Spinal cord (tissue), 10 donors: ENCODE measurements around the gene KLK8. TPM values are rescaled to one million over a fixed set of nuclear protein-coding genes. Genes with fewer than 3 reads are reported as not detected.

Experiments used
- DNase-seq, 6 donors: peaks; one replicate each; pipeline versions ENCODE4 v3.0.0 to v3.0.0-alpha.2; 2013 to 2015; ENCODE audit warnings: low spot score in 6 of 6, low read depth in 4 of 6
- H3K27ac ChIP-seq: one replicate; pipeline ENCODE4 v1.5.1; 2013; ENCODE audit warnings: low read depth, low read length, control low read depth
- H3K27me3 ChIP-seq: one replicate; pipeline ENCODE4 v1.6.1; 2013; ENCODE audit warnings: low read length; ENCODE audit not compliant: control insufficient read depth, insufficient read depth
- H3K36me3 ChIP-seq: one replicate; pipeline ENCODE4 v1.6.1; 2013; ENCODE audit warnings: low read length; ENCODE audit not compliant: control insufficient read depth, insufficient read depth
- H3K4me1 ChIP-seq: one replicate; pipeline ENCODE4 v1.6.1; 2013; ENCODE audit warnings: low read length; ENCODE audit not compliant: control insufficient read depth, insufficient read depth
- H3K4me3 ChIP-seq: one replicate; pipeline ENCODE4 v1.5.1; 2013; ENCODE audit warnings: low read depth, low read length, control low read depth
- H3K9me3 ChIP-seq: one replicate; pipeline ENCODE4 v1.6.1; 2013; ENCODE audit warnings: low read length; ENCODE audit not compliant: control insufficient read depth, insufficient read depth
- WGBS: methylation state at CpG from one replicate; pipeline ENCODE4 v1.1.5; 2013; ENCODE audit warnings: missing lambda C conversion rate; ENCODE audit not compliant: insufficient coverage; 5-methylcytosine and 5-hydroxymethylcytosine counted together
- long read RNA-seq, 4 donors: transcript quantifications; one replicate each; lab custom pipeline, GENCODE V29; 2026
- polyA plus RNA-seq, 2 donors: library from polyadenylated mRNA; unstranded; fragments of 120-200 nt; gene quantifications; one replicate each; pipeline ENCODE4 v1.2.1, GENCODE V29; 2013; ENCODE audit not compliant: insufficient read length in 2 of 2
- total RNA-seq, 2 donors: library from RNA; depleted of rRNA in 1 of 2; stranded (reverse); fragments of 120-200 nt in 1 of 2; fragments of >200 nt in 1 of 2; gene quantifications; one replicate each; pipeline versions ENCODE4 v1.2.3 to v1.2.4, GENCODE V29; 2013 to 2014
- donor health status: healthy.

The KLK8 gene
- total RNA-seq = 1 to 10 TPM in 1 of 2 donors, not detected in 1; 1.4 TPM
- under 1 TPM in 1 of 2 donors, not detected in 1; 0.71 TPM for polyA plus RNA-seq
- long read RNA-seq, donor 1 = 0 reads
- long read RNA-seq, donor 2 = 0 reads
- long read RNA-seq, donor 3 = 0 reads
- long read RNA-seq, donor 4 = 0 reads

GRCh38 chr19:51001515-51001914, at the start of gene KLK8:
Gene KLK8, minus strand, starts transcription at chr19:51001604. Its CDS starts 437 bp downstream, at chr19:51001167.
- no peak within 1 kb of the TSS for H3K27ac ChIP-seq
- H3K4me1 ChIP-seq = peaks cover 3% of the 10 kb centered on the region
- H3K36me3 ChIP-seq = no peaks in the 10 kb centered on the region
- 18% methylated on average over 3 of the region's 7 CpGs for WGBS
- no peak for DNase-seq
- H3K4me3 ChIP-seq = no peak within 1 kb of the TSS
- H3K9me3 ChIP-seq = no peaks in the 10 kb centered on the region
- H3K27me3 ChIP-seq = peaks cover 24% of the 10 kb centered on the region

- no peak overlapping the region for H3K4me3 ChIP-seq
- no CpG with 5 or more reads among the region's 4 CpGs for WGBS
- no peak overlapping the region for H3K27ac ChIP-seq
- no peaks in the 10 kb centered on the region for H3K27me3 ChIP-seq
- no peaks in the 10 kb centered on the region for H3K4me1 ChIP-seq
- DNase-seq = no peak
- no peaks in the 10 kb centered on the region for H3K9me3 ChIP-seq
- no peaks in the 10 kb centered on the region for H3K36me3 ChIP-seq
Observed at GRCh38 chr19:51047031-51047335, 45.6 kb upstream of the KLK8 start.

- Histone ChIP-seq H3K27ac (no peak overlapping the region), H3K4me3 (no peak overlapping the region), H3K4me1 (no peaks in the 10 kb centered on the region), H3K9me3 (peaks cover 2% of the 10 kb centered on the region), H3K27me3 (no peaks in the 10 kb centered on the region), H3K36me3 (no peaks in the 10 kb centered on the region)
- WGBS = 84% methylated on average over 10 of the region's 11 CpGs
- DNase-seq = no peak
Observed at GRCh38 chr19:51044327-51044726, 42.9 kb upstream of the KLK8 start.

- peaks cover 2% of the 10 kb centered on the region for H3K9me3 ChIP-seq
- no peak for DNase-seq
- no peak overlapping the region for H3K27ac ChIP-seq
- no peaks in the 10 kb centered on the region for H3K36me3 ChIP-seq
- H3K4me3 ChIP-seq = no peak overlapping the region
- WGBS = 93% methylated on average over 8 of the region's 9 CpGs
- H3K27me3 ChIP-seq = no peaks in the 10 kb centered on the region
- no peaks in the 10 kb centered on the region for H3K4me1 ChIP-seq
Observed at GRCh38 chr19:51043497-51043896, 42.1 kb upstream of the KLK8 start.

- H3K27ac ChIP-seq = no peak overlapping the region
- DNase-seq = no peak
- no peaks in the 10 kb centered on the region for H3K4me1 ChIP-seq
- H3K27me3 ChIP-seq = peaks cover 1% of the 10 kb centered on the region
- no CpG with 5 or more reads among the region's 6 CpGs for WGBS
- H3K36me3 ChIP-seq = no peaks in the 10 kb centered on the region
- no peak overlapping the region for H3K4me3 ChIP-seq
- H3K9me3 ChIP-seq = peaks cover 2% of the 10 kb centered on the region
Observed at GRCh38 chr19:51040151-51040550, 38.7 kb upstream of the KLK8 start.

GRCh38 chr19:51036519-51036918, 35.1 kb upstream of the KLK8 start:
- H3K9me3 ChIP-seq = no peaks in the 10 kb centered on the region
- WGBS = 24% methylated on average over 7 of the region's 9 CpGs
- no peak for DNase-seq
- H3K27ac ChIP-seq = no peak overlapping the region
- H3K4me1 ChIP-seq = no peaks in the 10 kb centered on the region
- no peak overlapping the region for H3K4me3 ChIP-seq
- peaks cover 7% of the 10 kb centered on the region for H3K27me3 ChIP-seq
- no peaks in the 10 kb centered on the region for H3K36me3 ChIP-seq

- H3K4me1 ChIP-seq = no peaks in the 10 kb centered on the region
- H3K27me3 ChIP-seq = peaks cover 7% of the 10 kb centered on the region
- no peak within 1 kb of the TSS for H3K27ac ChIP-seq
- DNase-seq = no peak
- 48% methylated on average over 7 of the region's 11 CpGs for WGBS
- H3K36me3 ChIP-seq = no peaks in the 10 kb centered on the region
- no peak within 1 kb of the TSS for H3K4me3 ChIP-seq
- no peaks in the 10 kb centered on the region for H3K9me3 ChIP-seq
Observed at GRCh38 chr19:51034704-51035103, 33.3 kb upstream of the KLK8 start, which contains the start of gene KLK12. Gene KLK12, minus strand, starts transcription at chr19:51035002. Its CDS starts 381 bp downstream, at chr19:51034621.

- 93% methylated on average over 28 of the region's 28 CpGs for WGBS
- no peak overlapping the region for H3K27ac ChIP-seq
- H3K36me3 ChIP-seq = no peaks in the 10 kb centered on the region
- no peaks in the 10 kb centered on the region for H3K4me1 ChIP-seq
- no peak for DNase-seq
- H3K9me3 ChIP-seq = no peaks in the 10 kb centered on the region
- H3K4me3 ChIP-seq = no peak overlapping the region
- peaks cover 13% of the 10 kb centered on the region for H3K27me3 ChIP-seq
Observed at GRCh38 chr19:51031880-51032225, 30.4 kb upstream of the KLK8 start.

- 92% methylated on average over 5 of the region's 7 CpGs for WGBS
- H3K27me3 ChIP-seq = peaks cover 15% of the 10 kb centered on the region
- H3K4me1 ChIP-seq = no peaks in the 10 kb centered on the region
- DNase-seq = no peak
- no peaks in the 10 kb centered on the region for H3K9me3 ChIP-seq
- H3K4me3 ChIP-seq = no peak overlapping the region
- no peak overlapping the region for H3K27ac ChIP-seq
- H3K36me3 ChIP-seq = no peaks in the 10 kb centered on the region
Observed at GRCh38 chr19:51031220-51031879, 29.9 kb upstream of the KLK8 start.

GRCh38 chr19:51030631-51031030, 29.2 kb upstream of the KLK8 start:
- WGBS = 91% methylated on average over 12 of the region's 13 CpGs
- H3K27me3 ChIP-seq = peaks cover 18% of the 10 kb centered on the region

More at GRCh38 chr19:51030631-51031030, 29.2 kb upstream of the KLK8 start:
- no peaks in the 10 kb centered on the region for H3K9me3 ChIP-seq
- H3K36me3 ChIP-seq = no peaks in the 10 kb centered on the region
- H3K27ac ChIP-seq = no peak overlapping the region
- H3K4me3 ChIP-seq = no peak overlapping the region
- H3K4me1 ChIP-seq = no peaks in the 10 kb centered on the region
- no peak for DNase-seq
